ENCODE measurements around the gene SPAG9. TPM values are rescaled to one million over a fixed set of nuclear protein-coding genes. Genes with fewer than 3 reads are reported as not detected.

The SPAG9 gene
- total RNA-seq, 1 experiment from 2014 or later = 77.6 TPM

DNA sequence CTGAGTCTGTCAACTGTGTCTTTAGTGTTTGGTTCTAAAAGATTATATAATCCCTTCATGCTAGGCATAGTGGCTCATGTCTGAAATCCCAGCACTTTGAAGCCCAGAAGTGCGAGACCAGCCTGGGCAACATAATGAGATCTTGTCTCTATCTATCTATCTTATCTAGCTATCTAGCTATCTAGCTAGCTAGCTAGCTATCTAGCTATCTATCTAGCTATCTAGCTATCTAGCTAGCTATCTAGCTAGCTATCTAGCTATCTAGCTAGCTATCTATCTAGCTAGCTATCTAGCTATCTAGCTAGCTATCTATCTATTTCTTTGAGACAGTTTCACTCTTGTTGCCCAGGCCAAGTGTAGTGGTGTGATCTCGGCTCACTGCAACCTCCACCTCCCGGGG lies 43.8 kb downstream of the SPAG9 start:
- H3K36me3 ChIP-seq (ENCODE audit: control insufficient read depth in 1 of 2, insufficient read depth in 2 of 2, low read length in 2 of 2) = peaks cover 10 to 17% of the 10 kb centered on the region in 2 experiments
- DNase-seq (ENCODE audit: low read depth, low spot score) = no peak
- no peak overlapping the region for H3K27ac ChIP-seq (ENCODE audit: low read depth, low read length)
- no peaks in the 10 kb centered on the region for H3K9me2 ChIP-seq (ENCODE audit: insufficient read depth)
- no peak overlapping the region for H3K4me2 ChIP-seq (ENCODE audit: low read length)
- ChIA-PET CTCF (no interaction called here), POLR2A (no interaction called here), RAD21 (ENCODE audit: low non-redundant PET in 1 of 2, low total read pairs in 2 of 2, uncharacterized antibody in 2 of 2, unreplicated experiment in 2 of 2) (no interaction called here)
- H4K20me1 ChIP-seq (ENCODE audit: insufficient read depth) = no peaks in the 10 kb centered on the region
- no peaks in the 10 kb centered on the region for H3K27me3 ChIP-seq (ENCODE audit: insufficient read depth, low read length)
- H3K79me2 ChIP-seq (ENCODE audit: insufficient read depth, low read length) = peaks cover 43% of the 10 kb centered on the region
- no peak overlapping the region for H3K4me3 ChIP-seq (replicated peaks in 1 of 2; ENCODE audit: low read depth in 1 of 2, low read length in 2 of 2)
- BruUV-seq (replicated peaks) = no TSS peak
- H3K4me1 ChIP-seq (ENCODE audit: control insufficient read depth in 1 of 2, insufficient read depth in 2 of 2, low read length in 2 of 2) = peaks cover 4 to 18% of the 10 kb centered on the region in 2 experiments
- H2AFZ ChIP-seq (ENCODE audit: low read depth, low read length, poor library complexity, severe bottlenecking) = no peak overlapping the region
- TF ChIP-seq MAX (IDR thresholded peaks at IDR 0.05) = no peak
- TF ChIP-seq CEBPB (IDR thresholded peaks at IDR 0.05; ENCODE audit: low read depth) = no peak
- no peak for TF ChIP-seq SP1 (IDR thresholded peaks at IDR 0.05; ENCODE audit: low read depth)
- TF ChIP-seq CTCF (IDR thresholded peaks at IDR 0.05 in 2 of 3, conservative IDR thresholded peaks at IDR 0.05 in 1 of 3; ENCODE audit: borderline replicate concordance in 1 of 3, insufficient read depth in 1 of 3, low read depth in 2 of 3, low read length in 2 of 3) = no peak
- no peak for TF ChIP-seq CBX3 (IDR thresholded peaks at IDR 0.05; ENCODE audit: low read depth)
- ATAC-seq = no peak
- no peak overlapping the region for H3K9ac ChIP-seq (ENCODE audit: low read length)
- intact Hi-C loops (cut with micrococcal nuclease) = no loop called here
- H3K9me3 ChIP-seq (ENCODE audit: control insufficient read depth in 1 of 2, insufficient read depth in 1 of 2, low read depth in 1 of 2, low read length in 2 of 2) = no peaks in the 10 kb centered on the region

- H3K9ac ChIP-seq (ENCODE audit: low read length) = no peak overlapping the region
- no peak overlapping the region for H3K4me2 ChIP-seq (ENCODE audit: low read length)
- CTCF ChIA-PET = no interaction called here
- H3K4me1 ChIP-seq (ENCODE audit: control insufficient read depth in 1 of 2, insufficient read depth in 2 of 2, low read length in 2 of 2) = peaks cover 4 to 6% of the 10 kb centered on the region in 2 experiments
- no peak overlapping the region for H2AFZ ChIP-seq (ENCODE audit: low read depth, low read length, poor library complexity, severe bottlenecking)
- no peak for TF ChIP-seq MAX (IDR thresholded peaks at IDR 0.05)
- BruUV-seq (replicated peaks) = no TSS peak
- intact Hi-C loops (cut with micrococcal nuclease) = no loop called here
- RAD21 ChIA-PET (ENCODE audit: low non-redundant PET in 1 of 2, low total read pairs in 2 of 2, uncharacterized antibody in 2 of 2, unreplicated experiment in 2 of 2) = no interaction called here
- H3K9me2 ChIP-seq (ENCODE audit: insufficient read depth) = no peaks in the 10 kb centered on the region
- ATAC-seq (no peak), DNase-seq (ENCODE audit: low read depth, low spot score) (no peak)
- H3K79me2 ChIP-seq (ENCODE audit: insufficient read depth, low read length) = peaks cover 66% of the 10 kb centered on the region
- no peak overlapping the region for H3K4me3 ChIP-seq (replicated peaks in 1 of 2; ENCODE audit: low read depth in 1 of 2, low read length in 2 of 2)
- peaks cover 6% of the 10 kb centered on the region for H4K20me1 ChIP-seq (ENCODE audit: insufficient read depth)
- H3K27me3 ChIP-seq (ENCODE audit: insufficient read depth, low read length) = no peaks in the 10 kb centered on the region
- H3K27ac ChIP-seq (ENCODE audit: low read depth, low read length) = no peak overlapping the region
- no peaks in the 10 kb centered on the region for H3K9me3 ChIP-seq (ENCODE audit: control insufficient read depth in 1 of 2, insufficient read depth in 1 of 2, low read depth in 1 of 2, low read length in 2 of 2)
- no peaks in the 10 kb centered on the region for H3K36me3 ChIP-seq (ENCODE audit: control insufficient read depth in 1 of 2, insufficient read depth in 2 of 2, low read length in 2 of 2)
- POLR2A ChIA-PET = no interaction called here
Measured at GRCh38 chr17:51071556-51071955, 49.1 kb downstream of the SPAG9 start.
